B cell (primary cell): ENCODE data around the gene LONP2.

ENCODE experiments used
- CTCF ChIP-seq: fragments of 200-600 bp; IDR thresholded peaks from one replicate; pipeline ENCODE4 v1.8.0; 2022; ENCODE audit warnings: antibody characterized with exemption, mild to moderate bottlenecking
- EZH2 ChIP-seq: IDR thresholded peaks from 2 replicates; pipeline ENCODE4 v1.6.1; 2012; ENCODE audit warnings: borderline replicate concordance, low read depth, mild to moderate bottlenecking, moderate library complexity, low read length; ENCODE audit not compliant: insufficient read depth, poor library complexity, severe bottlenecking

GRCh38 chr16:48329138-48329537 lies 85.0 kb downstream of the LONP2 start:
- no peak for TF ChIP-seq CTCF
- TF ChIP-seq EZH2: no peak
